Calu3 (cell line): ENCODE measurements around the gene TRPM1. TPM values are rescaled to one million over a fixed set of nuclear protein-coding genes. Genes with fewer than 3 reads are reported as not detected.

Experiments
- BruUV-seq: library from RNA; stranded (reverse); fragments of 400-500 nt; replicated peaks from 2 replicates; lab custom pipeline; 2021; lab: Mats Ljungman, UMichigan
- CTCF ChIA-PET: fragments of 300-600 bp; sonication (Branson Sonifier 250); formaldehyde crosslinking; loops from one replicate; lab custom pipeline; 2022; ENCODE audit warnings: antibody characterized with exemption; lab: Charles Lee
- DNase-seq: peaks from one replicate; pipeline ENCODE4 v3.0.0; 2022
- H3K27ac Mint-ChIP-seq: one replicate; pipeline ENCODE4 v1.8.0; 2022; ENCODE audit warnings: mixed read lengths; ENCODE audit not compliant: unreplicated experiment
- H3K27me3 Mint-ChIP-seq: one replicate; pipeline ENCODE4 v1.8.0; 2022; ENCODE audit warnings: mixed read lengths; ENCODE audit not compliant: unreplicated experiment
- H3K36me3 Mint-ChIP-seq: one replicate; pipeline ENCODE4 v1.8.0; 2022; ENCODE audit warnings: mild to moderate bottlenecking, moderate library complexity, mixed read lengths; ENCODE audit not compliant: insufficient read depth, unreplicated experiment
- H3K4me1 Mint-ChIP-seq: one replicate; pipeline ENCODE4 v1.8.0; 2022; ENCODE audit warnings: mild to moderate bottlenecking, low read depth, mixed read lengths; ENCODE audit not compliant: unreplicated experiment
- H3K4me3 Mint-ChIP-seq: one replicate; pipeline ENCODE4 v1.8.0; 2022; ENCODE audit warnings: mild to moderate bottlenecking, low read depth, moderate library complexity, mixed read lengths; ENCODE audit not compliant: unreplicated experiment
- H3K9me3 Mint-ChIP-seq: one replicate; pipeline ENCODE4 v1.8.0; 2022; ENCODE audit warnings: low read depth, mixed read lengths; ENCODE audit not compliant: unreplicated experiment
- intact Hi-C: fragments of 100-400 bp; cut with micrococcal nuclease; formaldehyde crosslinking; loops from one replicate; pipeline ENCODE4 v1.10.0; 2022; ENCODE audit not compliant: unreplicated experiment
- total RNA-seq: library from RNA; stranded (reverse); gene quantifications from 2 replicates; pipeline ENCODE4 v1.2.3, GENCODE V29; 2022
- TF ChIP-seq, protein P1 (sequence below): fragments of 200-600 bp; IDR thresholded peaks from one replicate; pipeline ENCODE4 v1.8.0; 2022; ENCODE audit warnings: antibody characterized with exemption; ENCODE audit not compliant: unreplicated experiment

TRPM1 gene
- total RNA-seq, 1 experiment from 2014 or later: not detected

DNA sequence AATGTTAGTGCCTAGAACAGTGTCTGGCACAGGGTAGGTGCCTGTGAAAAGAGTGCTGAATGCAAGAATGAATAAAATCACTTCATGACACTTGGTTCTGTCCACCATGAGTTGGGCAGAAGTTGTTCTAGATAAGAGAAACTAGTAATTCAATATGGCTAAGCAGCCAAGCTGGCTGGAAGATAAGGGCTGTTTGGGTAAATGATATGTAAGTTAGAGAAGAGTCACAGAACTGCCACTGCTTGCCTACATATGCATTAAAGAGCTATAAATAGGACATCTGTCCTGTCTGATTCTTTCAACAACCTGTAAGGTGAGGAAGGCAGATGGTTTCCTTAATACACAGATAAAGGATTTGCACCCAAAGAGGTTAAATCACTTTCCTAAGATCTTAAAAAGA, 123.2 kb downstream of the TRPM1 start:
- CTCF ChIA-PET: no interaction called here
- Mint-ChIP-seq H3K4me3 (no peak overlapping the region), H3K27ac (no peak overlapping the region), H3K4me1 (no peaks in the 10 kb centered on the region), H3K36me3 (no peaks in the 10 kb centered on the region), H3K27me3 (no peaks in the 10 kb centered on the region), H3K9me3 (no peaks in the 10 kb centered on the region)
- BruUV-seq: no TSS peak
- intact Hi-C loops: no loop called here
- TF ChIP-seq, protein P1, sequence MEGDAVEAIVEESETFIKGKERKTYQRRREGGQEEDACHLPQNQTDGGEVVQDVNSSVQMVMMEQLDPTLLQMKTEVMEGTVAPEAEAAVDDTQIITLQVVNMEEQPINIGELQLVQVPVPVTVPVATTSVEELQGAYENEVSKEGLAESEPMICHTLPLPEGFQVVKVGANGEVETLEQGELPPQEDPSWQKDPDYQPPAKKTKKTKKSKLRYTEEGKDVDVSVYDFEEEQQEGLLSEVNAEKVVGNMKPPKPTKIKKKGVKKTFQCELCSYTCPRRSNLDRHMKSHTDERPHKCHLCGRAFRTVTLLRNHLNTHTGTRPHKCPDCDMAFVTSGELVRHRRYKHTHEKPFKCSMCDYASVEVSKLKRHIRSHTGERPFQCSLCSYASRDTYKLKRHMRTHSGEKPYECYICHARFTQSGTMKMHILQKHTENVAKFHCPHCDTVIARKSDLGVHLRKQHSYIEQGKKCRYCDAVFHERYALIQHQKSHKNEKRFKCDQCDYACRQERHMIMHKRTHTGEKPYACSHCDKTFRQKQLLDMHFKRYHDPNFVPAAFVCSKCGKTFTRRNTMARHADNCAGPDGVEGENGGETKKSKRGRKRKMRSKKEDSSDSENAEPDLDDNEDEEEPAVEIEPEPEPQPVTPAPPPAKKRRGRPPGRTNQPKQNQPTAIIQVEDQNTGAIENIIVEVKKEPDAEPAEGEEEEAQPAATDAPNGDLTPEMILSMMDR: no peak
- DNase-seq: no peak

DNA sequence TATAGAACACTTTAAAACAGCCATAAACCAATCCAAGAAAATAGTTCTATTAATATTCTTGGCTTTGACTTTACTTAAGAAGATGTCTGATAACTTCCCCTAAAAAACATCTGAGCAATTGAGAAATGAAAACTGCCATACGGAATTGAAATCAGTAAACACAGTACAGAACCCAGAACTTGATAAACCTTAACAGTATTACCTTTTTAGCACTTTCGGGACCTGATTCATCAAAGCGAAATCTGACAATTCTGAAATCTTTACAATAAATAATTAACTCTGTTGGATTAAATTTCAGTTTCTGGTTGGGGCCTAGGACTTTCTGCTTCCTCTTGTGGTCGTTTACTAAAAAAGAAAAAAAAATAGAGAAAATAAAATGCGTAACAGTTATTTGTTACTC, 127.4 kb downstream of the TRPM1 start:
- H3K4me3 Mint-ChIP-seq: no peak overlapping the region
- no TSS peak for BruUV-seq
- CTCF ChIA-PET: no interaction called here
- TF ChIP-seq, protein P1: no peak
- intact Hi-C loops: no loop called here
- no peak for DNase-seq
- H3K27me3 Mint-ChIP-seq: no peaks in the 10 kb centered on the region
- no peaks in the 10 kb centered on the region for H3K36me3 Mint-ChIP-seq
- H3K9me3 Mint-ChIP-seq: no peaks in the 10 kb centered on the region
- no peaks in the 10 kb centered on the region for H3K4me1 Mint-ChIP-seq
- no peak overlapping the region for H3K27ac Mint-ChIP-seq

DNA sequence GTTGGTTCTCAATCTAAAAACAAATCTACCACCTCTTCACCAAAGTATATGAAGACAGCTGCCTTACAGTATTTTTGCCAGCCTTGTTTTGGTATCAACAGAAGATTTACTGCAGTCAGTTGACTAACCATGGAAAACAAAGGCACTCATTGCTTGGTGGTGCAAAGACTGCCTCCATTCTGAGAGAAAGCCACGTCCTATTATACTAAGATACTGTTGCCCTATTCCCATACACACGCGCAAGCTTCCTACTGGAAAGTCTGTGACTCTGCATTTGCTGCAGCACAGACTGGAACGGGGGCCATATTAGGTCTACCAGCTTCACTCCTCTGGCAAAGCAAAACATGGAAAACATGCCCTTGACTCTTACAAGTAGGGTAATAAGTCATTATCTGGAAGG, 128.1 kb downstream of the TRPM1 start:
- Mint-ChIP-seq H3K27ac (no peak overlapping the region), H3K4me3 (no peak overlapping the region), H3K27me3 (no peaks in the 10 kb centered on the region), H3K9me3 (no peaks in the 10 kb centered on the region), H3K4me1 (no peaks in the 10 kb centered on the region), H3K36me3 (no peaks in the 10 kb centered on the region)
- CTCF ChIA-PET: no interaction called here
- no peak for DNase-seq
- BruUV-seq: no TSS peak
- intact Hi-C loops: no loop called here
- TF ChIP-seq, protein P1: no peak

DNA sequence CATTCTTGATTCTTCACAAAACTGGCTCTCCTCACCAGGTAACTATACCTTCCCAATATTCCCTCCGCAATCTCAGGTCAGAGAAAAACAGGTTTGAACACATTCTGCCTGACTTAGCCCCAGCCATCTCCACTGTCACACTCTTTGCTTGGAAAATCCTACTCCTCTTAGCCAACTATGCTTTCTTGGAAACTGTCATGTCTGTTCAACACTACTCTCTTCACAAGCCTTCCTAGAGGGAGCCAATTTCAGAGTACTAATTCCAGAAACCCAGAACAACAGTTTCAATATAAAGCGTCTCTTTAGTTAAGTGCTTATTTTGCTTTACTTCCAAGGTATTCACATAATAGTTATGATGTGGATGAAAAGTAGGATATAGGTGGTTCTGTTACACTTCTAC, 131.8 kb downstream of the TRPM1 start:
- CTCF ChIA-PET: no interaction called here
- Mint-ChIP-seq H3K9me3 (no peaks in the 10 kb centered on the region), H3K27ac (no peak overlapping the region), H3K27me3 (no peaks in the 10 kb centered on the region), H3K4me3 (no peak overlapping the region), H3K4me1 (no peaks in the 10 kb centered on the region), H3K36me3 (no peaks in the 10 kb centered on the region)
- DNase-seq: no peak
- intact Hi-C loops: no loop called here
- no TSS peak for BruUV-seq
- TF ChIP-seq, protein P1: no peak
